Measurements from ENCODE around the gene PHACTR2. TPM values are rescaled to one million over a fixed set of nuclear protein-coding genes. Genes with fewer than 3 reads are reported as not detected.

PHACTR2 gene
- total RNA-seq, 2 experiments from 2014 or later, result 19.6 to 25.0 TPM

GRCh38 chr6:143652841-143653331 is 24.9 kb upstream of the PHACTR2 start:
- intact Hi-C loops (cut with DNase I, micrococcal nuclease), result no loop called here
- Mint-ChIP-seq H3K4me1 (ENCODE audit: low read depth) (peaks cover 7% of the 10 kb centered on the region), H3K27ac (no peak overlapping the region), H3K27me3 (no peaks in the 10 kb centered on the region), H3K9me3 (peaks cover 12% of the 10 kb centered on the region), H3K4me3 (no peak overlapping the region), H3K36me3 (ENCODE audit: low read depth) (peaks cover 37% of the 10 kb centered on the region)
- no peaks in the 10 kb centered on the region for H3K36me3 ChIP-seq (ENCODE audit: insufficient read depth, low read length)
- H3K4me1 ChIP-seq (ENCODE audit: insufficient read depth, low read length), result no peaks in the 10 kb centered on the region
- no peak overlapping the region for H3K27ac ChIP-seq (ENCODE audit: low read depth in 1 of 2, low read length in 2 of 2)
- ATAC-seq (ENCODE audit: poor library complexity) (no peak), DNase-seq (no peak)
- ChIA-PET POLR2A (no interaction called here), CTCF (no interaction called here)
- H3K9me3 ChIP-seq (ENCODE audit: control insufficient read depth in 1 of 2, insufficient read depth in 1 of 2, low read length in 2 of 2), result peaks cover 6 to 10% of the 10 kb centered on the region in 2 experiments
- H3K27me3 ChIP-seq (ENCODE audit: control insufficient read depth in 1 of 2, insufficient read depth in 2 of 2, low read length in 2 of 2), result no peaks in the 10 kb centered on the region
- TF ChIP-seq CTCF (IDR thresholded peaks at IDR 0.05), result no peak
- H3K4me3 ChIP-seq (ENCODE audit: low read length), result no peak overlapping the region

- Histone ChIP-seq H3K27ac (ENCODE audit: low read depth in 1 of 2, low read length in 2 of 2) (no peak overlapping the region), H3K4me3 (ENCODE audit: low read length) (no peak overlapping the region), H3K27me3 (ENCODE audit: control insufficient read depth in 1 of 2, insufficient read depth in 2 of 2, low read length in 2 of 2) (no peaks in the 10 kb centered on the region), H3K9me3 (ENCODE audit: control insufficient read depth in 1 of 2, insufficient read depth in 1 of 2, low read length in 2 of 2) (peaks cover 14 to 18% of the 10 kb centered on the region in 2 experiments), H3K4me1 (ENCODE audit: insufficient read depth, low read length) (no peaks in the 10 kb centered on the region), H3K36me3 (ENCODE audit: insufficient read depth, low read length) (no peaks in the 10 kb centered on the region)
- DNase-seq (no peak), ATAC-seq (ENCODE audit: poor library complexity) (no peak)
- TF ChIP-seq CTCF (IDR thresholded peaks at IDR 0.05), result no peak
- Mint-ChIP-seq H3K36me3 (ENCODE audit: low read depth) (peaks cover 35% of the 10 kb centered on the region), H3K4me3 (no peak overlapping the region), H3K27ac (no peak overlapping the region), H3K27me3 (no peaks in the 10 kb centered on the region), H3K9me3 (peaks cover 8% of the 10 kb centered on the region), H3K4me1 (ENCODE audit: low read depth) (no peaks in the 10 kb centered on the region)
- ChIA-PET CTCF (no interaction called here), POLR2A (no interaction called here)
- intact Hi-C loops (cut with DNase I, micrococcal nuclease), result no loop called here
These were observed 22.2 kb upstream of the PHACTR2 start for GRCh38 chr6:143655541-143655940.

- intact Hi-C loops (cut with DNase I, micrococcal nuclease), result no loop called here
- Histone ChIP-seq H3K4me1 (ENCODE audit: insufficient read depth, low read length) (no peaks in the 10 kb centered on the region), H3K4me3 (ENCODE audit: low read length) (no peak overlapping the region), H3K27me3 (ENCODE audit: control insufficient read depth in 1 of 2, insufficient read depth in 2 of 2, low read length in 2 of 2) (no peaks in the 10 kb centered on the region), H3K27ac (ENCODE audit: low read depth in 1 of 2, low read length in 2 of 2) (no peak overlapping the region), H3K9me3 (ENCODE audit: control insufficient read depth in 1 of 2, insufficient read depth in 1 of 2, low read length in 2 of 2) (peaks cover 14 to 18% of the 10 kb centered on the region in 2 experiments), H3K36me3 (ENCODE audit: insufficient read depth, low read length) (no peaks in the 10 kb centered on the region)
- CTCF ChIA-PET, result no interaction called here
- Mint-ChIP-seq H3K4me1 (ENCODE audit: low read depth) (no peaks in the 10 kb centered on the region), H3K9me3 (peaks cover 8% of the 10 kb centered on the region), H3K36me3 (ENCODE audit: low read depth) (peaks cover 33% of the 10 kb centered on the region), H3K27ac (no peak overlapping the region), H3K27me3 (no peaks in the 10 kb centered on the region), H3K4me3 (no peak overlapping the region)
- POLR2A ChIA-PET, result no interaction called here
- TF ChIP-seq CTCF (IDR thresholded peaks at IDR 0.05), result no peak
- no peak for DNase-seq
- no peak for ATAC-seq (ENCODE audit: poor library complexity)
These were observed 21.7 kb upstream of the PHACTR2 start for GRCh38 chr6:143656026-143656425.

Measured in CD4-positive, alpha-beta T cell (primary cell).